Natural killer cell (primary cell): Measurements from ENCODE around the gene ZNRD2. TPM values are rescaled to one million over a fixed set of nuclear protein-coding genes. Genes with fewer than 3 reads are reported as not detected.

Experiments used
- ATAC-seq, 3 donors: fragments of 150-1000 bp in 2 of 3; fragments of 200-7000 bp in 1 of 3; cut with Tn5 transposase; 1 replicate in 1 of 3; 2 replicates in 2 of 3; pipeline ENCODE4 v1.10.0; 2021; ENCODE audit warnings: mild to moderate bottlenecking in 2 of 3, moderate library complexity in 2 of 3
- DNase-seq, 2 donors: peaks; one replicate each; pipeline versions ENCODE4 v3.0.0 to v3.0.0-alpha.2; 2013 to 2021; ENCODE audit warnings: mixed read lengths in 1 of 2
- H3K27ac ChIP-seq: one replicate; pipeline ENCODE4 v1.5.1; 2013; ENCODE audit warnings: mild to moderate bottlenecking, low read length
- H3K27me3 ChIP-seq: one replicate; pipeline ENCODE4 v1.6.1; 2013; ENCODE audit warnings: low read length; ENCODE audit not compliant: control insufficient read depth, insufficient read depth
- H3K36me3 ChIP-seq: one replicate; pipeline ENCODE4 v1.6.1; 2013; ENCODE audit warnings: low read length; ENCODE audit not compliant: control insufficient read depth, insufficient read depth
- H3K4me1 ChIP-seq: one replicate; pipeline ENCODE4 v1.6.1; 2013; ENCODE audit warnings: low read length; ENCODE audit not compliant: control insufficient read depth, insufficient read depth
- H3K4me3 ChIP-seq: one replicate; pipeline ENCODE4 v1.5.1; 2013; ENCODE audit warnings: low read length
- H3K9me3 ChIP-seq: one replicate; pipeline ENCODE4 v1.6.1; 2013; ENCODE audit warnings: low read length; ENCODE audit not compliant: control insufficient read depth, insufficient read depth
- H3K27ac Mint-ChIP-seq, 2 donors: one replicate each; pipeline ENCODE4 v1.8.0; 2022; ENCODE audit warnings: mild to moderate bottlenecking in 2 of 2, mixed read lengths in 2 of 2, moderate library complexity in 1 of 2
- H3K27me3 Mint-ChIP-seq, 2 donors: one replicate each; pipeline ENCODE4 v1.8.0; 2022; ENCODE audit warnings: low read depth in 2 of 2, mixed read lengths in 2 of 2
- H3K36me3 Mint-ChIP-seq: one replicate; pipeline ENCODE4 v1.8.0; 2022; ENCODE audit warnings: mixed read lengths
- H3K4me1 Mint-ChIP-seq, 2 donors: one replicate each; pipeline ENCODE4 v1.8.0; 2022; ENCODE audit warnings: mixed read lengths in 2 of 2
- H3K4me3 Mint-ChIP-seq: one replicate; pipeline ENCODE4 v1.8.0; 2022; ENCODE audit warnings: mild to moderate bottlenecking, moderate library complexity, mixed read lengths
- H3K9me3 Mint-ChIP-seq, 2 donors: one replicate each; pipeline ENCODE4 v1.8.0; 2022; ENCODE audit warnings: mixed read lengths in 2 of 2
- CTCF ChIP-seq: fragments of 200-600 bp; IDR thresholded peaks from one replicate; pipeline ENCODE4 v1.8.0; 2022; ENCODE audit warnings: antibody characterized with exemption
- WGBS: methylation state at CpG from one replicate; pipeline ENCODE4 v1.1.7; 2013; ENCODE audit warnings: missing lambda C conversion rate; ENCODE audit not compliant: insufficient coverage; 5-methylcytosine and 5-hydroxymethylcytosine counted together
- intact Hi-C: fragments of 100-400 bp; cut with micrococcal nuclease; formaldehyde crosslinking; loops from one replicate; pipeline ENCODE4 v1.14.2; 2022
- total RNA-seq, 4 donors: library from RNA; stranded (reverse); fragments of 120-200 nt in 1 of 4; gene quantifications; one replicate each; pipeline versions ENCODE4 v1.2.3 to v1.2.4, GENCODE V29; 2013 to 2022

Gene ZNRD2
- total RNA-seq, 3 donors from 2014 or later (not counting 1 experiment from before 2014, with no cell fraction given) = 40.9 to 64.1 (median 60.0) TPM

GRCh38 chr11:65585396-65586246, 15.3 kb downstream of the ZNRD2 start:
- H3K9me3 ChIP-seq = no peaks in the 10 kb centered on the region
- no peak for TF ChIP-seq CTCF
- H3K4me3 ChIP-seq = no peak overlapping the region
- intact Hi-C loops = loop anchor here (10.0 kb wide), 1 partner anchor 221 kb away; no protein-coding TSS in a partner anchor
- ATAC-seq (no peak), DNase-seq (no peak)
- H3K27me3 ChIP-seq = no peaks in the 10 kb centered on the region
- WGBS = 95% methylated on average over 50 of the region's 51 CpGs
- H3K9me3 Mint-ChIP-seq = no peaks in the 10 kb centered on the region
- H3K4me1 Mint-ChIP-seq = peaks cover 29 to 55% of the 10 kb centered on the region in 2 donors
- peaks cover 47% of the 10 kb centered on the region for H3K36me3 ChIP-seq
- no peaks in the 10 kb centered on the region for H3K27me3 Mint-ChIP-seq
- no peak overlapping the region for H3K4me3 Mint-ChIP-seq
- H3K4me1 ChIP-seq = peaks cover 40% of the 10 kb centered on the region
- no peaks in the 10 kb centered on the region for H3K36me3 Mint-ChIP-seq
- H3K27ac Mint-ChIP-seq = peak overlapping the region; percentile 52 to 60
- no peak overlapping the region for H3K27ac ChIP-seq

GRCh38 chr11:65586247-65586630, 16.0 kb downstream of the ZNRD2 start:
- DNase-seq (no peak), ATAC-seq (no peak)
- 92% methylated on average over 4 of the region's 4 CpGs for WGBS
- H3K9me3 ChIP-seq = no peaks in the 10 kb centered on the region
- Mint-ChIP-seq H3K9me3 (no peaks in the 10 kb centered on the region), H3K4me1 (peaks cover 29 to 55% of the 10 kb centered on the region in 2 donors), H3K36me3 (no peaks in the 10 kb centered on the region), H3K27me3 (no peaks in the 10 kb centered on the region), H3K4me3 (no peak overlapping the region), H3K27ac (peak overlapping the region; percentile 52 to 60)
- H3K27ac ChIP-seq = no peak overlapping the region
- intact Hi-C loops = loop anchor here (10.0 kb wide), 1 partner anchor 221 kb away; no protein-coding TSS in a partner anchor
- H3K36me3 ChIP-seq = peaks cover 43% of the 10 kb centered on the region
- TF ChIP-seq CTCF = no peak
- no peaks in the 10 kb centered on the region for H3K27me3 ChIP-seq
- H3K4me3 ChIP-seq = no peak overlapping the region
- H3K4me1 ChIP-seq = peaks cover 40% of the 10 kb centered on the region

GRCh38 chr11:65586676-65587075, 16.4 kb downstream of the ZNRD2 start:
- intact Hi-C loops = loop anchor here (10.0 kb wide), 1 partner anchor 222 kb away; no protein-coding TSS in a partner anchor
- Histone ChIP-seq H3K36me3 (peaks cover 41% of the 10 kb centered on the region), H3K4me3 (no peak overlapping the region), H3K4me1 (peaks cover 40% of the 10 kb centered on the region), H3K27me3 (no peaks in the 10 kb centered on the region), H3K9me3 (no peaks in the 10 kb centered on the region), H3K27ac (no peak overlapping the region)
- no peaks in the 10 kb centered on the region for H3K27me3 Mint-ChIP-seq
- DNase-seq (no peak), ATAC-seq (no peak)
- H3K36me3 Mint-ChIP-seq = no peaks in the 10 kb centered on the region
- no peak overlapping the region for H3K4me3 Mint-ChIP-seq
- H3K27ac Mint-ChIP-seq = peak overlapping the region; percentile 52 to 60
- 100% methylated on average over 2 of the region's 2 CpGs for WGBS
- no peaks in the 10 kb centered on the region for H3K9me3 Mint-ChIP-seq
- no peak for TF ChIP-seq CTCF
- peaks cover 29 to 54% of the 10 kb centered on the region in 2 donors for H3K4me1 Mint-ChIP-seq
